Stomach smooth muscle (tissue), 2 donors: ENCODE data around the gene FAM131C.
A peak's percentile ranks its signal among the peaks of the same experiment; 100 is the strongest.

Experiments
- H3K27ac ChIP-seq: one replicate; pipeline ENCODE4 v1.7.0; 2013; ENCODE audit warnings: mild to moderate bottlenecking, low read length, inconsistent platforms
- H3K27me3 ChIP-seq, 2 donors: one replicate each; pipeline ENCODE4 v1.7.0; 2013; ENCODE audit warnings: low read length in 2 of 2; ENCODE audit not compliant: insufficient read depth in 2 of 2, control insufficient read depth in 1 of 2
- H3K36me3 ChIP-seq, 2 donors: one replicate each; pipeline ENCODE4 v1.7.0; 2013; ENCODE audit warnings: low read length in 2 of 2; ENCODE audit not compliant: control insufficient read depth in 2 of 2, insufficient read depth in 2 of 2
- H3K4me1 ChIP-seq: one replicate; pipeline ENCODE4 v1.7.0; 2013; ENCODE audit warnings: low read length; ENCODE audit not compliant: control insufficient read depth, insufficient read depth
- H3K4me3 ChIP-seq, 2 donors: one replicate each; pipeline ENCODE4 v1.7.0; 2013; ENCODE audit warnings: low read length in 2 of 2
- H3K9ac ChIP-seq, 2 donors: one replicate each; pipeline ENCODE4 v1.7.0; 2013; ENCODE audit warnings: low read length in 2 of 2, mild to moderate bottlenecking in 1 of 2
- H3K9me3 ChIP-seq, 2 donors: one replicate each; pipeline ENCODE4 v1.7.0; 2013; ENCODE audit warnings: low read length in 2 of 2; ENCODE audit not compliant: control insufficient read depth in 2 of 2
- donor health status: healthy.
- donor health status: Pancreatic carcinoma.

FAM131C gene

GRCh38 chr1:16076031-16076864 lies 2.8 kb upstream of the FAM131C start:
- Histone ChIP-seq H3K9ac (no peak overlapping the region), H3K27ac (no peak overlapping the region)

GRCh38 chr1:16075337-16076030 lies 2.0 kb upstream of the FAM131C start:
- no peak overlapping the region for H3K27ac ChIP-seq
- H3K4me1 ChIP-seq, result peaks cover 26% of the 10 kb centered on the region
- peaks cover 8 to 22% of the 10 kb centered on the region in 2 donors for H3K27me3 ChIP-seq

More at GRCh38 chr1:16076031-16076864, 2.8 kb upstream of the FAM131C start:
- no peaks in the 10 kb centered on the region for H3K9me3 ChIP-seq
- H3K27me3 ChIP-seq, result peaks cover 8 to 22% of the 10 kb centered on the region in 2 donors
- no peaks in the 10 kb centered on the region for H3K36me3 ChIP-seq
- H3K4me3 ChIP-seq, result no peak overlapping the region
- H3K4me1 ChIP-seq, result peaks cover 26% of the 10 kb centered on the region

GRCh38 chr1:16074217-16074616 lies 766 bp upstream of the FAM131C start:
- Histone ChIP-seq H3K27me3 (peaks cover 8 to 22% of the 10 kb centered on the region in 2 donors), H3K4me3 (no peak overlapping the region), H3K9ac (no peak overlapping the region), H3K4me1 (peaks cover 24% of the 10 kb centered on the region), H3K27ac (no peak overlapping the region), H3K9me3 (no peaks in the 10 kb centered on the region), H3K36me3 (no peaks in the 10 kb centered on the region)

More at GRCh38 chr1:16075337-16076030, 2.0 kb upstream of the FAM131C start:
- Histone ChIP-seq H3K4me3 (no peak overlapping the region), H3K36me3 (no peaks in the 10 kb centered on the region), H3K9ac (no peak overlapping the region), H3K9me3 (no peaks in the 10 kb centered on the region)

GRCh38 chr1:16072616-16073484 lies 601 bp downstream of the FAM131C start:
- Histone ChIP-seq H3K27ac (no peak overlapping the region), H3K4me1 (peaks cover 21% of the 10 kb centered on the region), H3K4me3 (peak overlapping the region in 1 of 2 donors; percentile 61), H3K27me3 (peaks cover 8 to 22% of the 10 kb centered on the region in 2 donors), H3K36me3 (no peaks in the 10 kb centered on the region), H3K9me3 (no peaks in the 10 kb centered on the region), H3K9ac (no peak overlapping the region)

- H3K9me3 ChIP-seq, result no peaks in the 10 kb centered on the region
- H3K4me1 ChIP-seq, result peaks cover 21% of the 10 kb centered on the region
- H3K4me3 ChIP-seq, result no peak overlapping the region
- H3K9ac ChIP-seq, result no peak overlapping the region
- H3K27me3 ChIP-seq, result peaks cover 8 to 22% of the 10 kb centered on the region in 2 donors
- H3K27ac ChIP-seq, result no peak overlapping the region
- no peaks in the 10 kb centered on the region for H3K36me3 ChIP-seq
Measured at GRCh38 chr1:16072095-16072494, 1.4 kb downstream of the FAM131C start.

- no peaks in the 10 kb centered on the region for H3K9me3 ChIP-seq
- no peaks in the 10 kb centered on the region for H3K36me3 ChIP-seq
- H3K27me3 ChIP-seq, result peaks cover 8 to 22% of the 10 kb centered on the region in 2 donors
- H3K4me1 ChIP-seq, result peaks cover 21% of the 10 kb centered on the region
- no peak overlapping the region for H3K27ac ChIP-seq
- no peak overlapping the region for H3K4me3 ChIP-seq
- H3K9ac ChIP-seq, result no peak overlapping the region
Measured at GRCh38 chr1:16071614-16072013, 1.8 kb downstream of the FAM131C start.

GRCh38 chr1:16070640-16071355 lies 2.7 kb downstream of the FAM131C start:
- no peak overlapping the region for H3K4me3 ChIP-seq
- no peak overlapping the region for H3K27ac ChIP-seq
- no peaks in the 10 kb centered on the region for H3K9me3 ChIP-seq
- no peak overlapping the region for H3K9ac ChIP-seq
- H3K36me3 ChIP-seq, result no peaks in the 10 kb centered on the region
- H3K4me1 ChIP-seq, result peaks cover 21% of the 10 kb centered on the region
- peaks cover 8 to 22% of the 10 kb centered on the region in 2 donors for H3K27me3 ChIP-seq

- H3K27me3 ChIP-seq, result peaks cover 3 to 11% of the 10 kb centered on the region in 2 donors
- H3K36me3 ChIP-seq, result no peaks in the 10 kb centered on the region
- H3K9me3 ChIP-seq, result no peaks in the 10 kb centered on the region
- H3K9ac ChIP-seq, result no peak overlapping the region
- no peak overlapping the region for H3K27ac ChIP-seq
- peaks cover 9% of the 10 kb centered on the region for H3K4me1 ChIP-seq
- no peak overlapping the region for H3K4me3 ChIP-seq
Measured at GRCh38 chr1:16068356-16069270, 4.8 kb downstream of the FAM131C start.

GRCh38 chr1:16067933-16068332 lies 5.5 kb downstream of the FAM131C start:
- H3K9me3 ChIP-seq, result no peaks in the 10 kb centered on the region
- H3K27me3 ChIP-seq, result peaks cover 2 to 7% of the 10 kb centered on the region in 2 donors
- no peak overlapping the region for H3K9ac ChIP-seq
- no peaks in the 10 kb centered on the region for H3K36me3 ChIP-seq
- no peak overlapping the region for H3K4me3 ChIP-seq
- peaks cover 4% of the 10 kb centered on the region for H3K4me1 ChIP-seq
- H3K27ac ChIP-seq, result no peak overlapping the region
